Stimulated activated memory B cell treated with anti-CD40 and anti-IgM and Interleukin-4, amounts not matched to agents 10 μg/mL and 1 μg/mL and 100 μg/mL, for 72 hours (primary cell): ENCODE results near the gene ANKRD36B.
"Not testable (repeated sequence)": the region's sequence is repeated elsewhere in the genome, so short reads cannot be mapped to it uniquely, and the experiment has no call there.

Experiments
- ATAC-seq: fragments of 150-1000 bp; cut with Tn5 transposase; 2 replicates; pipeline ENCODE4 v1.10.0; 2021
- H3K27ac Mint-ChIP-seq: one replicate; pipeline ENCODE4 v1.8.0; 2022; ENCODE audit warnings: mild to moderate bottlenecking, mixed read lengths
- H3K27me3 Mint-ChIP-seq: one replicate; pipeline ENCODE4 v1.8.0; 2022; ENCODE audit warnings: mixed read lengths
- H3K36me3 Mint-ChIP-seq: one replicate; pipeline ENCODE4 v1.8.0; 2022; ENCODE audit warnings: mixed read lengths
- H3K4me1 Mint-ChIP-seq: one replicate; pipeline ENCODE4 v1.8.0; 2022; ENCODE audit warnings: mixed read lengths
- H3K4me3 Mint-ChIP-seq: one replicate; pipeline ENCODE4 v1.8.0; 2022; ENCODE audit warnings: mild to moderate bottlenecking, moderate library complexity, mixed read lengths
- H3K9me3 Mint-ChIP-seq: one replicate; pipeline ENCODE4 v1.8.0; 2022; ENCODE audit warnings: mixed read lengths

The ANKRD36B gene

GRCh38 chr2:97590515-97591394 lies 1.1 kb upstream of the ANKRD36B start:
- H3K27ac Mint-ChIP-seq: peak overlapping the region; percentile 99
- H3K9me3 Mint-ChIP-seq, H3K36me3 Mint-ChIP-seq, H3K4me1 Mint-ChIP-seq, H3K27me3 Mint-ChIP-seq: not testable (repeated sequence)
- ATAC-seq: peak; percentile 86
- H3K4me3 Mint-ChIP-seq: peak overlapping the region; percentile 78

- not testable (repeated sequence) for H3K36me3 Mint-ChIP-seq, H3K4me1 Mint-ChIP-seq, ATAC-seq, H3K9me3 Mint-ChIP-seq, H3K27me3 Mint-ChIP-seq
- H3K4me3 Mint-ChIP-seq: peak overlapping the region; percentile 100
- peak overlapping the region; percentile 99 for H3K27ac Mint-ChIP-seq
Measured at GRCh38 chr2:97589257-97589597, 450 bp downstream of the ANKRD36B start.

- H3K27ac Mint-ChIP-seq, H3K4me1 Mint-ChIP-seq, H3K27me3 Mint-ChIP-seq, ATAC-seq, H3K4me3 Mint-ChIP-seq, H3K9me3 Mint-ChIP-seq: not testable (repeated sequence)
- H3K36me3 Mint-ChIP-seq: peaks cover 18% of the 10 kb centered on the region
Measured at GRCh38 chr2:97565674-97566073, 24.0 kb downstream of the ANKRD36B start.

GRCh38 chr2:97552406-97552805 lies 37.3 kb downstream of the ANKRD36B start:
- H3K27me3 Mint-ChIP-seq, H3K27ac Mint-ChIP-seq, H3K4me1 Mint-ChIP-seq, H3K9me3 Mint-ChIP-seq, H3K4me3 Mint-ChIP-seq, ATAC-seq: not testable (repeated sequence)
- peaks cover 44% of the 10 kb centered on the region for H3K36me3 Mint-ChIP-seq

- H3K4me1 Mint-ChIP-seq, ATAC-seq, H3K27ac Mint-ChIP-seq, H3K27me3 Mint-ChIP-seq, H3K9me3 Mint-ChIP-seq, H3K4me3 Mint-ChIP-seq: not testable (repeated sequence)
- peaks cover 44% of the 10 kb centered on the region for H3K36me3 Mint-ChIP-seq
Measured at GRCh38 chr2:97550498-97550897, 39.2 kb downstream of the ANKRD36B start.

GRCh38 chr2:97549058-97549457 lies 40.6 kb downstream of the ANKRD36B start:
- ATAC-seq: not testable (repeated sequence)

GRCh38 chr2:97548536-97548935 lies 41.1 kb downstream of the ANKRD36B start:
- not testable (repeated sequence) for H3K9me3 Mint-ChIP-seq, H3K4me1 Mint-ChIP-seq, H3K27ac Mint-ChIP-seq, ATAC-seq, H3K27me3 Mint-ChIP-seq, H3K4me3 Mint-ChIP-seq
- H3K36me3 Mint-ChIP-seq: peaks cover 39% of the 10 kb centered on the region

More at GRCh38 chr2:97549058-97549457, 40.6 kb downstream of the ANKRD36B start:
- not testable (repeated sequence) for H3K4me3 Mint-ChIP-seq, H3K27me3 Mint-ChIP-seq, H3K4me1 Mint-ChIP-seq, H3K9me3 Mint-ChIP-seq, H3K27ac Mint-ChIP-seq
- H3K36me3 Mint-ChIP-seq: peaks cover 39% of the 10 kb centered on the region

GRCh38 chr2:97546711-97547110 lies 43.0 kb downstream of the ANKRD36B start:
- Mint-ChIP-seq H3K4me3 (no peak overlapping the region), H3K27ac (no peak overlapping the region), H3K4me1 (no peaks in the 10 kb centered on the region), H3K27me3 (no peaks in the 10 kb centered on the region), H3K9me3 (no peaks in the 10 kb centered on the region), H3K36me3 (peaks cover 27% of the 10 kb centered on the region)
- ATAC-seq: no peak

GRCh38 chr2:97544911-97545310 lies 44.8 kb downstream of the ANKRD36B start:
- peaks cover 18% of the 10 kb centered on the region for H3K36me3 Mint-ChIP-seq
- not testable (repeated sequence) for H3K9me3 Mint-ChIP-seq, H3K27ac Mint-ChIP-seq, ATAC-seq, H3K4me3 Mint-ChIP-seq, H3K4me1 Mint-ChIP-seq, H3K27me3 Mint-ChIP-seq

GRCh38 chr2:97525904-97526303 lies 63.8 kb downstream of the ANKRD36B start:
- ATAC-seq, H3K4me1 Mint-ChIP-seq, H3K36me3 Mint-ChIP-seq, H3K9me3 Mint-ChIP-seq, H3K4me3 Mint-ChIP-seq, H3K27me3 Mint-ChIP-seq, H3K27ac Mint-ChIP-seq: not testable (repeated sequence)

GRCh38 chr2:97523816-97524215 lies 65.9 kb downstream of the ANKRD36B start:
- H3K4me1 Mint-ChIP-seq, H3K4me3 Mint-ChIP-seq, ATAC-seq, H3K36me3 Mint-ChIP-seq, H3K27ac Mint-ChIP-seq, H3K27me3 Mint-ChIP-seq, H3K9me3 Mint-ChIP-seq: not testable (repeated sequence)

- not testable (repeated sequence) for H3K9me3 Mint-ChIP-seq, H3K36me3 Mint-ChIP-seq, ATAC-seq, H3K27me3 Mint-ChIP-seq, H3K4me3 Mint-ChIP-seq, H3K4me1 Mint-ChIP-seq, H3K27ac Mint-ChIP-seq
Measured at GRCh38 chr2:97522916-97523555, 66.6 kb downstream of the ANKRD36B start.

- H3K27ac Mint-ChIP-seq, H3K27me3 Mint-ChIP-seq, H3K4me1 Mint-ChIP-seq, ATAC-seq, H3K36me3 Mint-ChIP-seq, H3K4me3 Mint-ChIP-seq, H3K9me3 Mint-ChIP-seq: not testable (repeated sequence)
Measured at GRCh38 chr2:97495651-97496050, 94.0 kb downstream of the ANKRD36B start.

GRCh38 chr2:97490141-97490540 lies 99.5 kb downstream of the ANKRD36B start:
- H3K27me3 Mint-ChIP-seq, H3K27ac Mint-ChIP-seq, H3K9me3 Mint-ChIP-seq, ATAC-seq, H3K4me3 Mint-ChIP-seq, H3K36me3 Mint-ChIP-seq, H3K4me1 Mint-ChIP-seq: not testable (repeated sequence)
